Stimulated activated CD4-positive, alpha-beta T cell treated with anti-CD3 and anti-CD28 coated beads, Interleukin-1b, Interleukin-23, amount 100 ng/mL, for 4 hours (primary cell): ENCODE results near the gene PDGFRB.

Source experiments
- DNase-seq, 2 donors: peaks; one replicate each; pipeline ENCODE4 v3.0.0-alpha.2; 2020; ENCODE audit warnings: low read depth in 2 of 2

PDGFRB gene

DNA sequence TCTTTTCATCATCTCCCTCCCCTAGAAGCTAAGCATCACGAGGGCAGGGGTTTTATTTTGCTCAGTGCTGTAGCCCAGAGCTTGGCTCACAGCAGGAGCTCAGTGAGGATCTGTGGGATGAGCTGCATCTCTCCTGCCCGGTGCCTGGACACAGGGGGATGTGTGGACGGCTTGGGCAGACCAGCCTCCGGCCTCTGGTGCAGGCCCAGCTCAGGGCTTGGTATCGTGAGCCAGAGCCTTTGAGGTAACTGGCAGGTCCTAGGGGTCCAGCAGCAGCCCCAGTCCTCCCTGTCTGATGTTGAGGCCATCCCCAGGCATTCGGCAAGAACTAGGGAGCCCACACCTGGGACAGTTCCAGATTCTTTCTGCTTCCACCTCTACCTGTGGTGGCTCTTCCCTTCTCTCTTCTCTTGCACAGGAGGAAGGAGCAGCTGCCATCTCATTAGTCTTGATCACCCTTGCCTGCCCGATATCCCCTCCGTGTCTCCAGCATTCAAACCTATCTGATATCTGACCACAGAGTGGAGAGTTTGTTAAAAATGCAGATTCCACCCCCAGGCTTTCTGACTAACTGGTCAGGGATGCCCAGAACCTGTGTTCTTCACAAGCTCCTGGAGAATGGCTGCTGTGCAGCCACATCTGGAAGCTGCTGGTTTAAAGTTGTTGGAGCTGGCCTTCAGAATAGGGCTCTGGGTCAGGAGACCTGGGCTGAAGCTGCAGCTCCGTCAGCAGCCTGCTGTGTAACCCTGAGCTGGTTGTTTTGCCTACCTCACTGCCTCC is 26.3 kb upstream of the PDGFRB start:
- DNase-seq, result no peak

DNA sequence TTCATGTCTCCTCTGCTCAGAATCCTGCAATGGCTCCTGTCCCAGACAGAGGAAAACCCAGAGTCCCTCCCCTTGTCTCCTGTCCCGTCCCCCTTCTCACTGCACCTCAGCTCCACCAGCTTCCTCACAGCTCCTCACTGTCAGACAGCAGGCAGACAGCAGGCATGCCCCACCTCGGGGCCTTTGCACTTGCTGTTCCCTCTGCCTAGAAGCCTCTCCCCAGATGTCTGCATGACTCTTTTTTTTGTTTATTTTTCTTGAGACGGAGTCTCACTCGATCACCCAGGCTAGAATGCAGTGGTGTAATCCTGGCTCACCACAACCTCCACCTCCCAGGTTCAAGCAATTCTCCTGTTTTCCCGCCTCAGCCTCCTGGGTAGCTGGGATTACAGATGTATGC is 25.4 kb upstream of the PDGFRB start:
- no peak for DNase-seq

DNA sequence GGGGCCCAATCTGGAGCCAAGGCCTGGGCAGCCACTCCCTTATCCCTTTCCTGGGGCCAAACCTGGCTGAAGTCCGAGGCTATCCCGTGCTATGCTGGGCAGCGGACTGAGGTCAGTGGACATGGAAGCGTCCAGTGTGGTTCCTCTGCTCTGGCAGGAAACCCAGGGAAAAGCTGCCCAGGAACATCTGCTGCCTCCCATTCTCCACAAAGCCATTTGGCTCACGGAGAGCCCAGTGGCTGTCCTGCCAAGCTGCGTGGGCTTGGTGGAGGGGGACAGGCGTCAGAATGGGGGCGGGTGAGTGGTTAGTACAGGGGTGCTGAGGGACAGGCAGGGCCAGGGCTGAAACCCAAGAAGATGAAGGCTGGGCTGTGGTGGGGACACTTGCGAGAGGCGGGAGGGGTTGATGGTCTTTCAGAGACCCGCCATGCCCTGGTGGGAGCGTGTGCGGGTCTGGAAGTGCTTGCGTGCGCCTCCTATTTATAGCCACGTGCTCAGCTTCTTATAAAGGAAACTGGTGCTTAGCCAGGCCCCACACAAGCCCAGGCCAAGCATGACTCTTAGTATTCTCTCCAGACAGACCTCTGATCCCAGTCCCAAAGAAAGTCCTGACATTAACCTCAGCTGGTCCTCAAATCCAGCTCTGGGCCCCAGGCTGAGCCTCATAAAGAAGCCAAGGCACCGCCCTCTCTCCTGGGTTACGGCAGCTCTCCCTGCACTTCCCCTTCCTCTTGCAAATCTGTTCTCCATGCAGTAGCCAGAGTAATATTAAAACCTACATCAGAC is 24.8 kb upstream of the PDGFRB start:
- no peak for DNase-seq

DNA sequence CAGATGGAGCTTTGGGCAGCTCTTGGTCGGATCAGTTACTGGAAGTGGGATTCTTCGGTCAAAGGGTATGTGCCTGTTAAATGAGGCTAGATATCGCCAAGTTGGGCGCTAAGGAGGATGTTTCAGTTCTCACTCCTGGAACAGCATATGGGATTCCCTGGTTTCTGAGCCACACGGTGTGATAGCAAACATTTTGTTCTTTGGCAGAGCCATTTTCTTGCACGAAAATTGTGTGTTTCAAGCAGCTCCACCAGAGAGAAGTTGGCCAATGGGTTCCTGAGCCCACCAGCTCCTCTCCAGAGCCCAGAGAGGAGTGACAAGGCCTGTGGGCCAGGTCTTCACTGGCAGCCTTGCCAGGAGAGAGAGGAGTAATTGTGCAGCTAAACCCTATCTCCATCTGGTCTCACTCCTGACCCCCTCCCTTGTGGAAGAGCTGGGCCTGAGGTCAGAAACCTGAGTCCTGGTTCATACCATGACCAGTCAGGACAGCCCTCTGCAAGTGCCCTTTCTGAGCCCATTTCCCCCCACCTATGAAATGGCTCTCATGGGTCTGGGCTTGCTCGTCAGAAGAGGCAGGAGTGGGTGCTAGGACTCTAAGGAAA is 23.5 kb upstream of the PDGFRB start:
- no peak for DNase-seq

DNA sequence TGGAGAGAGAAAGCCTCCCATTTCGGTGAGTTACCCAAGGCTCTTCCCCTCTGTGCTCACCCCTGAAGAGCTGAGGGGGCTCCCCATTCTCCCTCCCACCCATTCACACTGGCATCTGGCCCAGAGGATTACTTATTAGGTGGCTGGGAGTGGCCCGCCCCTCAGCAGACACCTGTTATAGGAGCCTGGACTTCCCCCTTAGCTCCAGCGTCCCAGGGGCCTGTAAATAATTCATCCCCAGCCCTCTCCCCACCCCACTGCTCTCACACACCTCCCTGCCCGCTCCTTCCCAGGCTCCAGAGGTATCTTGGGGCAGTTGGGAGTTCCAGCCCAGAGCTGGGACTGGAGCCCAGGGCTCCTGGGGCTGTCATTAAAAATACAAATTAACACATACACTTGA is 22.6 kb upstream of the PDGFRB start:
- DNase-seq, result no peak

DNA sequence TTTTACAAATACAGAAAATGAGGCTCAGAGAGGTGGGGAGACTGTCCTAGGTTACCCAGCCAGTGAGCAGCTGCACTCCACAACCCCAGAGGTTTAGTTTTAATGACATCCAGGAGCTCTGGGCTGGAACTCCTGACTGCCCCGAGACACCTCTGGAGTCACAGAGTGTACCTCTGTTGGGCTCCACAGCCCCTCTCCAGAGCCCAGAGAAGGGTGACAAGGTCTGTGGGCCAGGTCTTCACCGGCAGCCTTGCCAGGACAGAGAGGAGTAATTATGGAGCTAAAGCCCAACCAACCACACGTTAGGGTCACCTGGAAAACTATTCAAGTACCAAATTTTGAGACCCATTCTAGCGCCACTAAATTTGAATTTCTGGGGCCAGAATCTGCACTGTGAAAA is 22.1 kb upstream of the PDGFRB start:
- no peak for DNase-seq

DNA sequence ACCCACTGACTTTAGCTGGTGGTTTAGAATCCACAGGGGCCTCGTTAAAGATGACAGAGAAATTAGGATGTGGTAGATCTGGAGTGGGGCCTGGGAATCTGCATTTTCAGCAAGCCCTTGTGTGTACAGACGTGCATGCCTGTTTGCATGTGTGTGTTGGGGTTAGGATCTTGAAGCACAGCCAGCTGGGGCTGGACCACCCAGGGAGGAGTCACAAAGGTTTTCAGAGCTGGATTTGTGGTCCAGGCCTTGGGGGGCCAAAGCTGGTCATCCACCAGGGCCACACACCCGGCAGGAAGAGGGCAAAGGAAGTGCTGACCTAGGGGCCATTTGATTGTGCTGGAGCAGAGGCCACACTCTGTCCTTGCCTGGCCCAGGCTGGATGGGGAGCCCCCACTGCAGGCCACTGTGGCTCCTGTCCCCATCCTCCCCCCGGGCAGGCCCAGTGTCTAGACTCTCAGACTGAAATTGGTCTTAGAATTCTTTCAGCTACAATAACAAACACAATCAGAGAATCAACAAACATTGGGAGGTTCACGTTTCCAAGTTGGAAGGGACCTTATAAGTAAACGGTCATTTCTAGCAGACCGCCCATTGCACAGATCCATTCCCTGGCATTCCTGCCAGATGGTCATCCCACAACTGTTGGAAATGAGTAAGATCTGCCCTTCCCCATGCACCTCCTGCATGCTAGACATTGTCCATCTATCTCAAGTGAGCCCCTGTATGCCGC is 21.3 kb upstream of the PDGFRB start:
- DNase-seq, result no peak

DNA sequence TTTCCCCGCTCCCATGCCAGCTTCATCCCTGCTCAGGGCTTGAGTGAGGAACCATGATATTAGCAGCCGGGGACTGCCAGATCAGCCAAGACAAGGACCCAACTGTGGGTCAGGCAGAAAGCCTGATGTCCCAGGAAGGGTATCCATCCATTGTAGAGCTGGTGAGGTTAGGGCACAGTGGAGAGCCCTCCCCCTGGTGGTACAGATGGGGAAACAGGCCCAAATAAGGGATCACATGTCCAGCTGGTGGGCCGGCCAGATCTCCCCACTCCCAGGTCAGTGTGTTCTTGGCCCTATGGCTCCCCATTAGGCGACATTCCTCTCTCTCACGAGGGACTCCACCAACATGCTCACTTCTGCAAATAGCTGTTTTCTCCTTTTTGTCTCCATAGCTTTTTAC is 19.9 kb upstream of the PDGFRB start:
- no peak for DNase-seq

DNA sequence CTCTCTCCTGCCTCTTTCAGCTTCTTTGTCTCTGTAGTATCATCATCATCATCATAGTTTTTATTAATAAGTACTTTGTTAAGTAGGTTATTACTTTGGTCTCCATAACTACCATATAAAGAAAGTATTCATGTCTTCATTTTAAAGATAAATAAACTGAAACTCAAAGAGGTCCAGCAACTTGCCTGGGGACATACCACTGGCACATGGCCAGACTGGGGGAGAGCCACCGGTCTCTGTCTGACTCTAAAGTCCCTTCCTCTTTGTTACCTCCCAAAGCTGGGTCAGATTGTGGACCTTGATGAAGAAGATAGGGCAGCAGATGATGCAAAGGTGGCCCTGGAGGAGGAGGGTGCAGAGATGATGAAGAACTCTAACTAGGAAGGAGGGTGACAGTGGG is 19.4 kb upstream of the PDGFRB start:
- DNase-seq, result no peak

DNA sequence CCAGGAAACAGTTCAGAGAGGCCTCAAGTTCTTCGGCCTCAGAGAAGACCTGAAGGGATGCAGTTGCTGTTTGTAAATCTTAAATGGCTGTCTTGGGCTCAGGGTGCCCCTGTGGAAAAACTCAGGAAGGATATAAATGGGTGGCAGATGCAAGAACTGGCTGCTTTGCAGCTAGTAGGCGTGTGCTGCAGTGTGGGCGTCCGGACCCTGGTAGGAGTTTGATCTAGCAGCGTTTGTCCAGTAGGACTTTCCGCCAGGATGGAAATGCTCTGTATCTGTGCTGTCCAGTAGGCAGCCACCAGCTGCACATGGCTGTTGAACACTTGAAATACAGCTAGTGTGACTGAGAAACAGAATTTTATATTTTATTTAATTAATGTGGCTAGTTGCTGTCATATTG is 18.6 kb upstream of the PDGFRB start:
- DNase-seq, result no peak

DNA sequence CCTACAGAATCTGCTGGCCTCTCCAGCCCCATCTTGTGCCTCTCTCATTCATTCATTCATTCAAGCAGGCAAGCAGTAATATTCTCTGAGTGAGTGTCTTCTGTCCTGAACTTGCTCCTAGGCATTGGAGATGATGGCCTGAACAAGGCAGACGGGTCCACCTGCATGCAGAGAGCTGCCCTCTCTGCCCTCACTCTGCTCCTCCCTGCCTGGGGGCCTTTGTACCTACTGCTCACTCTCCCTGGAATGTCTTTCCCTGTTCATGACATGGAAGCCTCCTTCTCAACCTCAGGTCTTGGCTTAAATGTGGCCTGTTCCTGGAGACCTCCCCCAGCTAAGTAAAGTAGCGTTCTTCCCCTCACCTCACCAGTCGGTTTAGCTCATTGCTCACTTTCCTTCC is 17.5 kb upstream of the PDGFRB start:
- no peak for DNase-seq

DNA sequence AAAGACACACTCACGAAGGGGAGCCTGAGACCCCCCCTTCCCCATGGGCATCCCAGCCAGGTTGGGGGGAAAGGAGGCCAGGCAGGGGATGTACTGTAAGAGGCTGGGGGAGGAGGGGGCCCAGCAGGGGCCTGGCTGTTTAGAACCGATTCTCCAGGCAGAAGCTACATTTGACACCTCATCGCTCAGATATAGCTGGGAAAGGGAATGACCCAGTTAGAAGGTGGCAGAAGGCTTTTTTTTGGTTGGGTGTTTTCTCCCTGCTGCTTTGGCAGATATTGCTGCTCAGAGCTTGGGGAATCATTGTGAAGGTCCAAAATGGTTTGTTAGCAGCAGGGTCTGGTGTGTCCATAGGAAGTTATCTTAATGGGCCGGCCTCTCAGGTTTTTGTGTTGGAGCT is 16.9 kb upstream of the PDGFRB start:
- DNase-seq, result no peak

DNA sequence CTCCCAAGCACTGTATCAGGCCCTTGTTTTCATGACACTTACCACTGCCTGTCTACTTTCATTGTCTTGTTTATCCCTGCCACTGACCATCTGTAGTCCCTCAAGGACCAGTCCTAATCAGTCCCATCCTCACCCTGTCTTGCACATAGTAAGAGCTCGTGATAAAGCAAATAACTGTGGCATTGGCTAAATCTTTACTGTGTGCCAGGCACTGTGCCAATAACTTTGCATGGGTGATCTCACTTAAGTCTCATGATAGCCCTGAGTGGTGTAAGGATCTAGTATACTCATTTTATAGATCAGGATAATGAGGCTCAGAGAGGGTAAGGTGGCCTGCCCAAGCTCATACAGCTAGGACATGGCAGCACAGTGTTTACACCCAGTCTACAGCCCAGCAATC is 16.5 kb upstream of the PDGFRB start:
- no peak for DNase-seq

DNA sequence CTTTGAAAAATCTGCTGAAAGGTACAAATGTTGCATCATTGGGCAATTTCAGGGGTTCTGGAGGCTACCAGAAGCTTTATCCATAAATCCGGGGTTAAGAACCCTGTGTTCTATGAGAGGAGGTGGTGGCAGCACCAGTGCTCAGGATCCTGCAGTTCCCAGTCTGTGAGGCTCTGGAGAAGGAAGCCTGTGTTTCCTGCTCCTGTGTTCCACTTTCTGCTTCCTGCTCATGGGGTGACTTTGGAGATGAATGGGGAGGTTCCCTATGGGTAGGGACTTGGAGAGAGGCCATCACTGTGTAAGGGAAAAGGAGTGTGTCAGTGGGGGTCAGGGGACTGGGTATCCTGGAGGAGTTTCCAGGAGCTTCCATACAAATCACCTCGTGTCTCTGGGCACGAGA is 13.2 kb upstream of the PDGFRB start:
- no peak for DNase-seq

DNA sequence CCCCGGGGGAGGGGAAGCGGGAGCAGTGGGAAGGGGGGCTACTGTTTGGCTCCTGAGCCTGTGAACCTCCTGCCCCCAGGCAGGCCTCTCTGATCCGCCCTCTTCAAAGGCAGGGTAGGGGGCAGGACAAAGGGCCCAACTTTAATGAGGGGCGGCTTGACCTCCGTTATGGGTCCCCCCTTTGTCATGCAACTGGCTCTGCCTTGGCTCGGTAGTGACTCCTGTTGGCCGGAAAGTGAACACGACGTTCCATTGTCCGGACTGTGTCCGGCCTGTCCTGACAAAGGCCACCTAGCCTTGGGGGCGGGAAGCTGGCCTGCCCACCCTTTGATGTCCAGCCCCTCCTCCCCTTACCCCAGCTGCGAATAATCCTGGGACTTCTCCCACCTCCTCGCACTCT is 12.3 kb upstream of the PDGFRB start:
- DNase-seq, result no peak

DNA sequence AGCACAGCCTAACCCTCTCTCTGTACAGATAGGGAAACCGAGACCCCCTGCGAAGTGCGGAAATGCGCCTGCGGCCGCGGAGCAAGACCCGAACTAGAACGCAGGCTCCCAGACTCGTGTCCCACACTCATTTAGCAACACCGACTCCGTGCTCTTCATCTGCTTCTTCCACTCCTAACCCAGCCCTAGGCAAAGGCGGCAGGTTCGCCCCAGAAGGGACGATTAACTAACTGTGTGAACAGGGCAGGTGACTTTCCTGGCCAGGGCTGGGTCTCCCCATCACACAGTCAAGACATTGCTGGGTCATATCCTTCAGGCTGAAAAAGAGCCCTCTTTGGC is 11.8 kb upstream of the PDGFRB start:
- no peak for DNase-seq

DNA sequence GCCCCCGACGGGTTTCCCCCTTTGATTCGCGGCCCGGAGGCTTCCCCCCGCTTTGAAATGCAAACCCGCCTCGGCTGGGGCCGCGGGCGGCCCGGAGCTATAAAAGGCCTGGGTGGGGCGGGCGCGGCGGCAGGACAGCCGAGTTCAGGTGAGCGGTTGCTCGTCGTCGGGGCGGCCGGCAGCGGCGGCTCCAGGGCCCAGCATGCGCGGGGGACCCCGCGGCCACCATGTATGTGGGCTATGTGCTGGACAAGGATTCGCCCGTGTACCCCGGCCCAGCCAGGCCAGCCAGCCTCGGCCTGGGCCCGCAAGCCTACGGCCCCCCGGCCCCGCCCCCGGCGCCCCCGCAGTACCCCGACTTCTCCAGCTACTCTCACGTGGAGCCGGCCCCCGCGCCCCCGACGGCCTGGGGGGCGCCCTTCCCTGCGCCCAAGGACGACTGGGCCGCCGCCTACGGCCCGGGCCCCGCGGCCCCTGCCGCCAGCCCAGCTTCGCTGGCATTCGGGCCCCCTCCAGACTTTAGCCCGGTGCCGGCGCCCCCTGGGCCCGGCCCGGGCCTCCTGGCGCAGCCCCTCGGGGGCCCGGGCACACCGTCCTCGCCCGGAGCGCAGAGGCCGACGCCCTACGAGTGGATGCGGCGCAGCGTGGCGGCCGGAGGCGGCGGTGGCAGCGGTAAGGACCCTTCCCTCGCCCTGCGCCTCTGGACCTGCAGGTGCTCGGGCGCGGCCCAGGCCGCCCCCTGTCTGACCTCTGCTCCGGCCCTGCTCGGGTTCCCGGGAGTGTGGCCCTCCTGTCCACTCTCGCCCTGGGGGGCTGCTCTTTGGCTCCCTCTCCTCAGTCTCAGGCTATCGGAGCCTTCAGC is 11.2 kb upstream of the PDGFRB start, which contains the start of gene CDX1:
CDX1 (plus strand) TSS at position 129 of the 862 bp plus-strand sequence; CDS start at position 228, 99 bp downstream.
- DNase-seq, result no peak

DNA sequence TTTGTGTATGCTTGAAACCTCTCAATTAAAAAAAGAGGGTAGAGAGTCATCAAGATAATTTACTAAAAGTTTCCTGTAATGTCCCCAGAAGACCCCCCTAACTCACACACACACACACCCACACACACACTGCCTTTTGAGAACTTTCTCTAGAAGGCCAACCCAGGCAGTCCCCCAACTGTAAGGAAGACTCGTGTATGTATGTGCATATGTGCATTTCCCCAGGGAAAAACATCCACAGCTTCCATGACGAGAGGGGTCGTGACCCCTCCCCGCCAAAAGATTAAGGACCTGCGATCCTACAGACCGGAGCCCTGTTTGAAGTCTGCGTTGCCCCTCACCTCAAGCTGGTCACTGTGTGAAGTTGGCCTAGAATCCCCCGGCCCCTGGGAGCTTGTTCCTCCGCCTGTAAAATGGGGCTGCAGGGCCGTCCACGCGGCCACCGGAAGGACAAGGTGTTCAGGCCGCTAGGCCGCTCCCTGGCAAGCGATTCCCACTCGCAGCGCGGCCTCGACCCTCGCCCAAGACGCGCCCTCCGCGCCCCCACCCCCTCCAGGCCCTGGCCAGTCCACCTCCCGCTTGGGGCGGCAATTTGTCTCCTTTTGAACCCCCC is 10.5 kb upstream of the PDGFRB start:
- no peak for DNase-seq

DNA sequence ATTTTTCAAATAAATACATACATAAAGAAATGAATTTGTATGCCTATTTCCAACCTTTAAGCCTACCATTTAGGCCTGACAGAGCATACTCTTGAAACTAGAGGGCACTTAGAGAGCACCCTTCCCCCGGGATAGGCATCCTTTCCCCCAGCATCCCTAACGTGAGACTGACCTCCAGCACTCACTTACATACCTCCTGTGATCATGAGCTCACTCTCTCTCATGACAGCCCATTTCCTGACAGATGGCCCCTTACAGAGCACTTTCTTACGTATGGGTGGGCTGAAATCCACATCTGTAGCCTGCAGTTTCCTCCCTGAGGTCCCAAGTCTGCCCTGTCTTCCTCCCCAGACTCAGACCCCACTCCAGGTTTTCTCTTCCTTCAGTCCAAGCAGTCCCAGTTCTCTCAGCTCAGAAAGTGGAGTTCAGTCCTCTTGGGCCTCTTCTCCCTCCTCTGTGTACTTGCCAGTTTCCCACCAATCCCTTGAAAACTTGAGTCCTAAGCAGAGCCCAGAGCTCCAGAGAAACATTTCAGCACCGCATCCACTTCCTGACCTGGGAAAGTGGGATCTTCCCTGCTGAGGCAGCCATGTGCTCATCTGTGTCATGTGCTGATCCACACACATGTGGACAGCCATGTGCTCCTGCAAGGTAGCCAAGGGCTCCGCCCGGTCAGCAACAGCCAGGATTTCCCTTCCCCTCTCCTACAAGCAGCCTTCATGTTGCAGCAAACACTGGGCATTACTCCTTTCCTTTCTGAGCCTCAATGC is 8.8 kb upstream of the PDGFRB start:
- no peak for DNase-seq

DNA sequence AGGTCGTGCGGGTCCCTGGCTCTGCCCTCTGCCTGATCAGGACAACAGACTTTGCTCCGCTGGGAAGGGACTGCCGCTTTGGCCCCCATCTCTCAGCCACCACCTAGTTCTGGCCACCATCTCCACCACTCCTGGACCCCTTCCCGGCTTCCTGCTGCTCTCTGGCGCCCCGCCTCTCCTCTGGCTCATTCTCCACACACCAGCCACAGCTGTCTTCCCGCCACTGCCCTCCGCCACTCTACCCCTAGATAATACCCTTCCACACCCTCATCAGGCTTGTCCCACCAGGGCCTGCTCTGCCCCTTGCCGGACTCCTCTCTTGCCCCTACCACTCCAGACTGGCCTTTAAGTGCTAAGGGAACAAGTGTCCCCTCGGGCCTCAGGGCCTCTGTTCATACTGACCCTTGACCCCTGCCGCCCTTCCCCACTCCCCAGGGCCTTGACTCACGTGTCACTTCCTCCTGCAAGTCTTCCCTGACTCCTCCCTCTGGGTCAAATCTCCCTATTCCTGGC is 8.0 kb upstream of the PDGFRB start:
- DNase-seq, result no peak
